Ishikawa (cell line): ENCODE results near the gene CDR2.

Experiments used
- CEBPB ChIP-seq: IDR thresholded peaks from 2 replicates; pipeline ENCODE4 v1.6.1; 2012
- CREB1 ChIP-seq: IDR thresholded peaks from 2 replicates; pipeline ENCODE4 v1.6.1; 2012; ENCODE audit warnings: low read depth
- EGR1 ChIP-seq: IDR thresholded peaks from 2 replicates; pipeline ENCODE4 v1.6.1; 2012
- EP300 ChIP-seq: IDR thresholded peaks from 2 replicates; pipeline ENCODE4 v1.6.1; 2012; ENCODE audit warnings: borderline replicate concordance
- FOXM1 ChIP-seq: IDR thresholded peaks from 2 replicates; pipeline ENCODE4 v1.6.1; 2012; ENCODE audit warnings: low read depth, borderline replicate concordance
- MAX ChIP-seq: IDR thresholded peaks from 2 replicates; pipeline ENCODE4 v1.6.1; 2012
- NFIC ChIP-seq: IDR thresholded peaks from 2 replicates; pipeline ENCODE4 v1.6.1; 2012
- RAD21 ChIP-seq: IDR thresholded peaks from 2 replicates; pipeline ENCODE4 v1.6.1; 2012; ENCODE audit warnings: low read depth
- TAF1 ChIP-seq: IDR thresholded peaks from 2 replicates; pipeline ENCODE4 v1.6.1; 2012; ENCODE audit warnings: low read depth, mild to moderate bottlenecking
- TCF12 ChIP-seq: IDR thresholded peaks from 2 replicates; pipeline ENCODE4 v1.6.1; 2012; ENCODE audit warnings: low read depth
- TEAD4 ChIP-seq: IDR thresholded peaks from 2 replicates; pipeline ENCODE4 v1.6.1; 2012
- YY1 ChIP-seq: IDR thresholded peaks from 2 replicates; pipeline ENCODE4 v1.6.1; 2012; ENCODE audit warnings: low read depth
- ZBTB7A ChIP-seq: IDR thresholded peaks from 2 replicates; pipeline ENCODE4 v1.6.1; 2012; ENCODE audit warnings: low read depth
- TF ChIP-seq, protein P1 (sequence below): IDR thresholded peaks from 2 replicates; pipeline ENCODE4 v1.6.1; 2012; ENCODE audit warnings: low read depth, mild to moderate bottlenecking
- TF ChIP-seq, protein P2 (sequence below): IDR thresholded peaks from 2 replicates; pipeline ENCODE4 v1.6.1; 2012

Gene CDR2

DNA sequence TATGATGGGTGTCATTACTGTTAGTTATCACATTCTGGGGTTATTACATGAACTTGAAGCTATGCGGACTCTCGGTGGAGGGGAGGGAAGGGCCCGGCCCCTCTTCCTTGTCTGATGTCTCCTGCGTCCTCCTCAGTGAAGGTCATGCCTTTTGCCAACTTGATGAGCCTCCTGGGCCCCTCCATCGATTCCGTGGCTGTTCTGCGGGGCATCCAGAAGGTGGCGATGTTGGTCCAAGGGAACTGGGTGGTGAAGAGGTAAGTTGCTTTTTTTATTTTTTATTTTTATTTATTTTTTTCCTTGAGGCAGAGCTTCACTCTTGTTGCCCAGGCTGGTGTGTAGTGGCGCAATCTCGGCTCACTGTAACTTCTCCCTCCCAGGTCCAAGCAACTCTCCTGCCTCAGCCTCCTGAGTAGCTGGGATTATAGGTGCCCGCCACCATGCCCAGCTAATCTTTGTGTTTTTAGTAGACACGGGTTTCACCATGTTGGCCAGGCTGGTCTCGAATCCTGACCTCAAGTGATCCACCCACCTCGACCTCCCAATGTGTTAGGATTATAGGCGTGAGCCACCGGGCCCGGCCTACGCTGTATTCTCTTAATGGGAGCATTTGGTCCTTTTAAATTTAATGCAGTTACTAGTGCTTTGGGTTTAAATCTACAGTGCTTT, 55.6 kb downstream of the CDR2 start:
- TF ChIP-seq TAF1 (no peak), RAD21 (peak; percentile 47)

GRCh38 chr16:22317625-22318024, 56.8 kb downstream of the CDR2 start:
- TF ChIP-seq FOXM1 (no peak), CEBPB (no peak), RAD21 (no peak), EGR1 (no peak), EP300 (no peak), NFIC (no peak), TEAD4 (no peak), TAF1 (no peak), YY1 (no peak), ZBTB7A (no peak), MAX (no peak), CREB1 (no peak), TCF12 (no peak)
- TF ChIP-seq, protein P1, sequence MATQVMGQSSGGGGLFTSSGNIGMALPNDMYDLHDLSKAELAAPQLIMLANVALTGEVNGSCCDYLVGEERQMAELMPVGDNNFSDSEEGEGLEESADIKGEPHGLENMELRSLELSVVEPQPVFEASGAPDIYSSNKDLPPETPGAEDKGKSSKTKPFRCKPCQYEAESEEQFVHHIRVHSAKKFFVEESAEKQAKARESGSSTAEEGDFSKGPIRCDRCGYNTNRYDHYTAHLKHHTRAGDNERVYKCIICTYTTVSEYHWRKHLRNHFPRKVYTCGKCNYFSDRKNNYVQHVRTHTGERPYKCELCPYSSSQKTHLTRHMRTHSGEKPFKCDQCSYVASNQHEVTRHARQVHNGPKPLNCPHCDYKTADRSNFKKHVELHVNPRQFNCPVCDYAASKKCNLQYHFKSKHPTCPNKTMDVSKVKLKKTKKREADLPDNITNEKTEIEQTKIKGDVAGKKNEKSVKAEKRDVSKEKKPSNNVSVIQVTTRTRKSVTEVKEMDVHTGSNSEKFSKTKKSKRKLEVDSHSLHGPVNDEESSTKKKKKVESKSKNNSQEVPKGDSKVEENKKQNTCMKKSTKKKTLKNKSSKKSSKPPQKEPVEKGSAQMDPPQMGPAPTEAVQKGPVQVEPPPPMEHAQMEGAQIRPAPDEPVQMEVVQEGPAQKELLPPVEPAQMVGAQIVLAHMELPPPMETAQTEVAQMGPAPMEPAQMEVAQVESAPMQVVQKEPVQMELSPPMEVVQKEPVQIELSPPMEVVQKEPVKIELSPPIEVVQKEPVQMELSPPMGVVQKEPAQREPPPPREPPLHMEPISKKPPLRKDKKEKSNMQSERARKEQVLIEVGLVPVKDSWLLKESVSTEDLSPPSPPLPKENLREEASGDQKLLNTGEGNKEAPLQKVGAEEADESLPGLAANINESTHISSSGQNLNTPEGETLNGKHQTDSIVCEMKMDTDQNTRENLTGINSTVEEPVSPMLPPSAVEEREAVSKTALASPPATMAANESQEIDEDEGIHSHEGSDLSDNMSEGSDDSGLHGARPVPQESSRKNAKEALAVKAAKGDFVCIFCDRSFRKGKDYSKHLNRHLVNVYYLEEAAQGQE: no peak
- TF ChIP-seq, protein P2, sequence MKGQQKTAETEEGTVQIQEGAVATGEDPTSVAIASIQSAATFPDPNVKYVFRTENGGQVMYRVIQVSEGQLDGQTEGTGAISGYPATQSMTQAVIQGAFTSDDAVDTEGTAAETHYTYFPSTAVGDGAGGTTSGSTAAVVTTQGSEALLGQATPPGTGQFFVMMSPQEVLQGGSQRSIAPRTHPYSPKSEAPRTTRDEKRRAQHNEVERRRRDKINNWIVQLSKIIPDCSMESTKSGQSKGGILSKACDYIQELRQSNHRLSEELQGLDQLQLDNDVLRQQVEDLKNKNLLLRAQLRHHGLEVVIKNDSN: no peak

- TF ChIP-seq TCF12 (no peak), EGR1 (no peak), TAF1 (no peak), TEAD4 (no peak), CREB1 (no peak), NFIC (no peak)
These were observed 57.4 kb downstream of the CDR2 start for GRCh38 chr16:22317001-22317530.

DNA sequence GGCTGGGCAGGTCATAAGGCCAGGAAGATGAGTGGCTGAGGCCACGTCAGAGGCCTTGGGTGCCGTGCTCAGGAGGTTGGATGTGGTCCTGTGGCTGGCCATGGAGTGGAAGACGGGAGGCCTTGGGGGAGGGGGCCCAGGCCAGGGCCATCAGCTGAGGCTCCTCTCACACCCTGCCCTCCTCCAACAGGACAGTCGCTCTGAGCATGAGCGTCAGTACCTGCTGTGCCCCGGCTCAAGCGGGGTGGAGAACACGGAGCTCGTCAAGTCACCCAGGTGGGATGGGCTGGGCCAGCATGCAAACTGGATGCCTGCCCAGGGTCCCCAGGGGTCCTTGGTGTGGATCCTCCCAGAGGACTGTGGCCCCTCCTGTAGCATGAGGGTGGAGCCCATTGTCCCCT, 58.0 kb downstream of the CDR2 start:
- no peak for TF ChIP-seq YY1
- no peak for TF ChIP-seq NFIC
- no peak for TF ChIP-seq CREB1
- no peak for TF ChIP-seq FOXM1
- TF ChIP-seq ZBTB7A: no peak
- TF ChIP-seq CEBPB: no peak
- no peak for TF ChIP-seq TCF12
- TF ChIP-seq EP300: no peak
- TF ChIP-seq, protein P2: no peak
- TF ChIP-seq, protein P1: no peak
- no peak for TF ChIP-seq TAF1
- TF ChIP-seq TEAD4: no peak
- no peak for TF ChIP-seq RAD21
- TF ChIP-seq MAX: no peak
- no peak for TF ChIP-seq EGR1

DNA sequence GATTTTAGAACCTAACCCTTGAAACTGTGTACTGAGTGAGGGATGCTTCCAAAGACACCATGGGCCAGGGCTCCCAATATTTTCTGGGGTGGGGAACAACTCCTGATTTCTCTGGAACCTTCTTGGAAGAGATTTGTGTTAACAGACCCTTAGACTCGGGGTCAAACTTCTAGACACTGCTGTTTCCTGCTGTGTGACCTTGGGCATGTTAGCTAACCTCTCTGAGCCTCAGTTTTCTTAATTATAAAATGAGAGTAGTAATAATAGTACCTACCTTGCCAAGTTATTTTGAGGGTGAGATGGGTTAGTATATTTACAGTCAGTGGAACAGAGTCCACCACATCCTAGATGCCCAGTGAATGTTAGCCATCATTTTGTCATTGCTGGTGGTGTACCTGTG, 58.4 kb downstream of the CDR2 start:
- TF ChIP-seq TAF1: no peak
- no peak for TF ChIP-seq ZBTB7A
- no peak for TF ChIP-seq RAD21
- TF ChIP-seq CREB1: no peak
- no peak for TF ChIP-seq MAX
- no peak for TF ChIP-seq NFIC
- TF ChIP-seq CEBPB: no peak
- no peak for TF ChIP-seq FOXM1
- TF ChIP-seq, protein P1: no peak
